NCI-H526 treated with DMSO at 0.1 percent for 48 hours (cell line): Measurements from ENCODE around the gene COL5A2.

Experiments
- DNase-seq: peaks from one replicate; lab custom pipeline; 2025; lab: John Stamatoyannopoulos, UW

The COL5A2 gene

DNA sequence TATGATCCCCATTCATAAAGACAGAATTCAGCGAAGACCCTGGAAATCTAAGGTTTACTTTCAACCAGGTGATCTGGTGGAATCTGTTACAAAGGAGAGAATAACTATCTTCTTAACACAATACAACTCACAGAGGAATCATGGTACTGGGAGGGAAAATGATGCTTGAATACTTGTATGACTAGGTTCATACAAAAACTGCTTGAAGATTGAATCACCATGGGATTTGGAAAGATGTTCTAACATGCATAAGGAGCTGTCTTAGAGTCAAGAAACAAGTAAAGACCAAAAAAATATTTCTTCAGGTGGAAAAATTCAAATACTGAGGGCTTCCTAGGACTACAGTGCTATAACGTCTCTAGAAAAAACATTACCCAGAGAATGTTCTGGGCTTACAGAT lies 32.2 kb downstream of the COL5A2 start:
- no peak for DNase-seq

DNA sequence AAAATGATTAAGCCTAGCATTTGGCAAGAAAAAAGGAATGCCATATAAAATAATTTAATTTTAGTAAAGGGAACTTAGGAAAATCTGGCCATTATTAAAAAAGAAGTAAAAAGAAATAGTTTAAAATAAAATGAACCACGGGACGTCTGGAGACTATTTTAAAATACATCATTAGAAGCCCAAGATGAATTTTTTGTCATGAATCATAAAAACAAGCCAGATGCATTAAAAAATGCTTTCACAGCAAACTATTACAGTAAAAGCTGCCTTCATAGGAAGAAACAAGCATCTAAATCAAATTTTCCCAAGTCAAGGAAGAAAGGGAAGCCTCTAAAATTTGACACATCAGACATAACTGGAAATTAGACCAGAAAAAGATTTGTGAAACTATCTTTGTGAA lies 33.0 kb downstream of the COL5A2 start:
- DNase-seq: no peak

GRCh38 chr2:189144700-189145211 lies 34.8 kb downstream of the COL5A2 start:
- DNase-seq: no peak

- DNase-seq: no peak
These were observed 35.6 kb downstream of the COL5A2 start for GRCh38 chr2:189143925-189144324.

DNA sequence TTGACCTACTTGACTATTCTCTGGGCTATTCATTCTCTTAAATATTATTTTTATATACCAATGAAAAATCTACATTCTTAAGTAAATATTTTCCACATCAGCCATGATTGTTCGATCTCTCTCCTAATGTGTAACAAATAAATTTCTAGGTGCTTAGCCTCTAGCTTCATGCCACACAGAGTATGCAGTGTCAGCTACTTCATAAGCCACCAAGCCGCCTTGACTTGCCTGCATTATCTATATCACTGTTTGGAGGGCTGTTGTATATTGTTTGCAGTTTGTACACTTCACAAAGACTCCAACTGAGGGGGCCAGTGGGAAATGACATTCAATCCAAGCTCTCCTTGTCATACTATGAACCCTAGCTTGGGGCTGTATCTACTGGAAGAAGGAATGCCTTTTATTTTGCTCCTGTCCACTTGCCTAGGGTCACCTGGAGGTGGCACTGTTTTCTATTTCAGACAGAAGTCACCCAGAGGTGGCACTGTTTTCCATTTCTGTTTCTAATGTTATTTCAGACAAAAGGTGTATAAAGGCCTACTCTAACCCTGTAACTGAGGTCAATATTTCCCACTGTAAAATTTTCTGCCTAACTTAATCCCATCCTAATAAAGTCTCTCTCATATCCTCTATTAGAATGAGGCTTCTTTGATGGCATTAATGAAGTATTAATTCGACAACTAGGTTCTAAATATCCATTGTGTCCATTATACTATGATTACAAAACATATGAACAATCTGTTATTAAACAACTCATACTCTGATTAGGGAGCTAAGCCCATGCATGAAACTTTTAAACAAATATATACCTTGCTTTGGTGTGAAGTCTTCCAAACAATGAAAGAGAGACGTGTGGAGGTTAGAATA lies 36.4 kb downstream of the COL5A2 start:
- peak; percentile 8 for DNase-seq

GRCh38 chr2:189138800-189139199 lies 40.8 kb downstream of the COL5A2 start:
- DNase-seq: no peak

DNA sequence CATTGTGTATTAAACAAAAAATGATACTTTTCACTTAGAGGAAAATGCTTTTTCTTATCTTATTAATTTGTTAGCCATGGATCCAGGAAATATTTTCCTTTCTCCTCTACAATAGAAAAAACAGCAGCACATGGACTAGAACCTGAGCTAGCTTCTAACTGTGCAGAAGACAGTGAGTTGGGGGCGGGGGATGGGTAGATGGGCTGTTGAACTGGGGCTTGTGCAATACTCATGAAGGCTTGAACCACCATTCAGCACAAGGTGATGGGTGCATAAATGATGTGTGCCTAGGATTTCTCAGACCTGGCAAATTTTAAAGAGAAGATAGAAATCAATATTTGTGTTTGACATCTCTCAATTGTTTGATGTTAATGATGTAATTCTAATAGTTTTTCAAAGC lies 42.0 kb downstream of the COL5A2 start:
- DNase-seq: no peak

DNA sequence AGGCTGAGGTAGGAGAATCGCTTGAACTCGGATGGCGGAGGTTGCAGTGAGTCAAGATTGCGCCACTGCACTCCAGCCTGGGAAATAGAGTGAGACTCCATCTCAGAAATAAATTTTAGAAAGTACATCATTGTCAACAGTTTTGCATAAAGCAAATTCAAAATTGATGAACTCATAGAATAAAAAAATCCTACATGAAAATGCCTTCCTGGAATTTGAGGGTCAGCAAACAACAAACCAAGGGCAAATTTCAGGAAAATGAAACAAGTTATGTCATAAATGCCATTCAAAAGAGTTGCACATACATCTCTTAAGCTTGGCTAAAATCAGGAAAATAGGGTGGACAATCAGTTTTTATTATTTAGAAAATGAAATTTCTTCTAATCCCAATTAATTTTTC lies 45.1 kb downstream of the COL5A2 start:
- no peak for DNase-seq

GRCh38 chr2:189131991-189132390 lies 47.6 kb downstream of the COL5A2 start:
- no peak for DNase-seq

DNA sequence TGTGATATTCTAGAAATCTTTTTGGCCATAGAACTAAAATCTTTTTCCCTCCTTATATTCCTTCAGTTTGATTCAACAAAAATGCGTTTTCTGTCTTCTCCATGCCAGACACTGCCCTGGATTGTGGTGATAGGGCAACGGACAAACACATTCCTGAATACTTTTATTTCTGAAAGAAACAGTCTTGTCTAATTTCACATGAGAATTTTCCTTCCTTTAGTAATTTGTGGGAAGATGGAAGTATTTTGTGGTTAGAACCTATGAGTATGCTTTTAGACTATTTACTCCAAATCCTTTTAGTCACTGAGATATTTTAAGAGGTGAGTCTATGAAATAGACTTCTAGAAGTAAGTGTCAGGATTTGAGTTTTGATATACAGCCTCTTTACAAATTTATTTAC lies 49.6 kb downstream of the COL5A2 start:
- DNase-seq: no peak

- no peak for DNase-seq
These were observed 50.6 kb downstream of the COL5A2 start for GRCh38 chr2:189128970-189129369.

GRCh38 chr2:189127756-189128155 lies 51.8 kb downstream of the COL5A2 start:
- DNase-seq: no peak

DNA sequence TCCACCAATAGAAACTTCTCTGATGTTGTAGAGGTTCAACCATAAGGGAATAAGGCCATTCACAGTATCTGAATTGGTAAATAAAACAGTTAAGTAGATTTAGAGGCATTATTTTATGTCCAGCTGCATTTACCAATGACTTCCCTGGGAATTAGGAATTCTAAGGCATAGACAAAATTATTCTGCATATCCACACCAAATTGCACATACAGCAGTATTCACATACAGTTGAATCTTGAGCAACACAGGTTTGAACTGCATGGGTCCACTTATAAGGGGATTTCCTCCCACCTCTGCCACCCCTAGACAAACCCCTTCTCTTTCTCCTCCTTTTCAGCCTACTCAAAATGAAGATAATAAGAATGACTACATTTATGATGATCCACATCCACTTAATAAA lies 54.4 kb downstream of the COL5A2 start:
- no peak for DNase-seq

DNA sequence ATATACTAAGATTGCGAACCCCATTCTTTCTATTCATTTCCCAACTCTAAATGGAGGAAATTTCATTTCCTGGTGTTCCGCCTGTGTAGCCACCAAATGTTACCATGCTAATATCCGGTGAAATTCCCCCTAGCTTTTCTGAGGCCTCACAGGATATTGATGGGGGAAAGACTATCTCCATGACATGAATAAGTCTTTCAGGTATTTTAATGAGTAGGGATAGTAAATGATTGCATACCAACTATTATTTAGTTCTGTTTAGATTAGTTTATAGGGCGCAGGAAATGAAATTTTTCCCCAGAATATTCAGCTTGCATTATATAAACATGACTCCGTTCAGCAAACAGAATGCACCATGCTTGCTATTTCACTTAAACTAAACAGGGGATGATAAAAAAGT lies 55.4 kb downstream of the COL5A2 start:
- DNase-seq: no peak

GRCh38 chr2:189118386-189118785 lies 61.2 kb downstream of the COL5A2 start:
- DNase-seq: no peak

GRCh38 chr2:189116979-189117378 lies 62.6 kb downstream of the COL5A2 start:
- no peak for DNase-seq

- DNase-seq: no peak
These were observed 63.5 kb downstream of the COL5A2 start for GRCh38 chr2:189116087-189116486.

- DNase-seq: no peak
These were observed 64.4 kb downstream of the COL5A2 start for GRCh38 chr2:189115126-189115525.

- no peak for DNase-seq
These were observed 65.6 kb downstream of the COL5A2 start for GRCh38 chr2:189113963-189114362.

DNA sequence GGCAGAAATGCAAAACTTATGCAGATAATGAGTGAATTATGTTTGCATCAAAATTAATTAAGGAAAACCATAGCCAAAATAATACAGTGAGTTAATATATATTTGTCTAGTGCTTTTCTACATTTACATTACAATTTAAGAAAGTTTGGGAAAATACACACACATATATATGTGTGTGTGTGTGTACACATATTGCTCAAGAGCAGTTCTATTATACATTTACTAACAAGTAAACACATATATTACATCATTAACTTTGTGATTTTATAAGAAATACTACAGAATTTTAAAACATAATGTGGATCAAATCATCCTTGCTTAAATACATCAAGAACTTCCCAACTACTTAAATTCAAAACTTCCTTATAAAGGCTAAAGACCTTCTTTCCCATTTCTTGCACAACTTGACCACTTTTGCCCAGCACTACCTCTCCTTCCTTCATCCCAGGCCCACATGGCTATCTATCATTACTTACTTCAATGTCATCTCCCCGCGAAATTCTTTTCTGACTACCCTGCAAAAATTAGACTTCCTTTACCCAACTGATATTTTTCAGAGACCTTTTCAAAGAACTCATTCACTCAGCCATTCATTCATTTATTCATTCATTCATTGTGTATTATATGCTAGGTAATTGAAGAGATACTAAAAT lies 68.4 kb downstream of the COL5A2 start:
- peak; percentile 68 for DNase-seq

DNA sequence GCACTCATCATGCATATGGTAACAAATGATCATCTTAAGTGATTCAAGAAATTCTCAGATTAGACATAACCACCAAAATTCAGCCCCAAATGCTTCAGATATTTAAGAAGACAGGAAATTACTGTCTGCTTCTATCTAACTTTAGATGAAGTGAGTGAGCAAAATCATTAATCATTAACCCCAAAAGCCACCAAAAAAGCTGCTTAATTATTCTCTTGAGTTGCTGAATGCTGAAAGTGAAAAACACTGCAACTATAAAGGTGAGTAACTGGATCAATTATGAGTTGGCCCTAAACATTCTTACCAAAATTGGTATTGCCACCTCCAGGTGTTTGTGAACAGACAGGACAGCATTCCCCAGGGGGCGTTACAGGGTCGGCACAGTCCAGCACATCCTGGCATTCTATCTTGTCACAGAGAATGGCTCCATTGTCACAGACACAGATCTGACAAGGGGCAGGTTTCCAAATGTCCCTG lies 69.6 kb downstream of the COL5A2 start:
- peak; percentile 9 for DNase-seq

- no peak for DNase-seq
These were observed 74.6 kb downstream of the COL5A2 start for GRCh38 chr2:189104934-189105333.

DNA sequence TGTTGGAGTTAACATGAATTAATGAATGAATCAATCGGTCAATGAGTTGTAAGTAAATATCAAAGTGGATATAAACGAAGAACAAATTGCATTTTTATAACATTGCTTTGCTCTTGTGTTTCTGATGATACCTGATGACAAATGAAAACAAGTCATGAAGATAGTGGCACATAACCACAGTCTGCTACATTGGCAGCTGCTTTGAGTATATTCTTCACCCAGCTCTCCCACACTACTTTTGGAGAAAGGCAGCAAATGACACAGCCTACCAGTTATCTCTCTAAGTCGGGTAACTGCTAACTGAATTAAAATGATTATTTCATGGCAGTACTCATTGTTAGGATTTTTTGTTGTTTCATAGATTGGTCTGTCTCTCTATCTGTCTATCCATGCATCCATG lies 76.8 kb downstream of the COL5A2 start:
- no peak for DNase-seq
